GM13977 (cell line): ENCODE results near the gene LMCD1.

ENCODE experiments used
- DNase-seq: peaks from one replicate; pipeline ENCODE4 v3.0.0; 2012; ENCODE audit warnings: low spot score
- in situ Hi-C: fragments of 300-500 bp; cut with MboI; formaldehyde crosslinking; loops from one replicate; pipeline ENCODE4 v1.12.0; 2022; ENCODE audit warnings: low sequenced_read_pairs, low pct_unique_long_range_greater_than_20kb, mixed read lengths, inconsistent platforms; ENCODE audit not compliant: unreplicated experiment
- TF ChIP-seq, protein P1 (sequence below): IDR thresholded peaks from 2 replicates; pipeline ENCODE4 v1.5.1; 2012; ENCODE audit warnings: mild to moderate bottlenecking, control low read depth; ENCODE audit not compliant: insufficient read depth; ENCODE audit errors: extremely low read depth, missing control alignments

The LMCD1 gene

GRCh38 chr3:8567784-8568575 lies 66.4 kb downstream of the LMCD1 start:
- TF ChIP-seq, protein P1, sequence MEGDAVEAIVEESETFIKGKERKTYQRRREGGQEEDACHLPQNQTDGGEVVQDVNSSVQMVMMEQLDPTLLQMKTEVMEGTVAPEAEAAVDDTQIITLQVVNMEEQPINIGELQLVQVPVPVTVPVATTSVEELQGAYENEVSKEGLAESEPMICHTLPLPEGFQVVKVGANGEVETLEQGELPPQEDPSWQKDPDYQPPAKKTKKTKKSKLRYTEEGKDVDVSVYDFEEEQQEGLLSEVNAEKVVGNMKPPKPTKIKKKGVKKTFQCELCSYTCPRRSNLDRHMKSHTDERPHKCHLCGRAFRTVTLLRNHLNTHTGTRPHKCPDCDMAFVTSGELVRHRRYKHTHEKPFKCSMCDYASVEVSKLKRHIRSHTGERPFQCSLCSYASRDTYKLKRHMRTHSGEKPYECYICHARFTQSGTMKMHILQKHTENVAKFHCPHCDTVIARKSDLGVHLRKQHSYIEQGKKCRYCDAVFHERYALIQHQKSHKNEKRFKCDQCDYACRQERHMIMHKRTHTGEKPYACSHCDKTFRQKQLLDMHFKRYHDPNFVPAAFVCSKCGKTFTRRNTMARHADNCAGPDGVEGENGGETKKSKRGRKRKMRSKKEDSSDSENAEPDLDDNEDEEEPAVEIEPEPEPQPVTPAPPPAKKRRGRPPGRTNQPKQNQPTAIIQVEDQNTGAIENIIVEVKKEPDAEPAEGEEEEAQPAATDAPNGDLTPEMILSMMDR = no peak
- in situ Hi-C loops = no loop called here
- DNase-seq = no peak

GRCh38 chr3:8571256-8571655 lies 69.6 kb downstream of the LMCD1 start:
- DNase-seq = no peak
- in situ Hi-C loops = no loop called here
- TF ChIP-seq, protein P1 = no peak

- in situ Hi-C loops = no loop called here
- no peak for DNase-seq
- TF ChIP-seq, protein P1 = no peak
Observed at GRCh38 chr3:8573342-8573926, 71.8 kb downstream of the LMCD1 start.

DNA sequence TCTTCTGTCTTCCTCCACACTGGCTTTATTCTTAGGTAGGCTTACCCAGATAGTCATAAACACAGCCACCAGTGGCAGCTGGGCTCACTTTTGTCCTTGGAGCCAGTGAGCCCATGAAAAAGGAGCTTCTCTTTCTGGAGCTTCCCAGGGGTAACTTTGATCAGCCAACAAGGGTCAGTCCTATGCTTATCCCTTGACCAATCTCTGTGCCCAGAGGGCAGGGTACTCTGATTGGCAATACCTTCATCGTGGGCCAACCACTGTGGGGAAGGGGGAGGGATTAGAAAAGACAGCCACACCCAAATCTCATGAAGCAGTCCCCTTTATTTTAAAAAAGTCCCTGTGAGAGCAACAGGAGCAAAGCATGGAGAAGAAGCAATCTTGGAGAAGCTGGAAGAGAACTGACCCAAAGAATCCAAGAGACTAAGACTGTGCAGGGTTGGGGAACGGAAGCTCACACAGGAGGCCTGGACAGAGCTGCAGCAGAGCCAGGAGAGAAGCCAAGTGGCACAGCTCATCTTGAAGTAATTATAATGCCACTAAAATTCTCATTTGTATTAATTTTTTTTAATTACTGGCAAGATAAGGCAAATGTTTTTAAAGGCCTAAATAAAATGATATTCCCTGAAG lies 72.5 kb downstream of the LMCD1 start:
- in situ Hi-C loops = no loop called here
- TF ChIP-seq, protein P1 = no peak
- DNase-seq = no peak

DNA sequence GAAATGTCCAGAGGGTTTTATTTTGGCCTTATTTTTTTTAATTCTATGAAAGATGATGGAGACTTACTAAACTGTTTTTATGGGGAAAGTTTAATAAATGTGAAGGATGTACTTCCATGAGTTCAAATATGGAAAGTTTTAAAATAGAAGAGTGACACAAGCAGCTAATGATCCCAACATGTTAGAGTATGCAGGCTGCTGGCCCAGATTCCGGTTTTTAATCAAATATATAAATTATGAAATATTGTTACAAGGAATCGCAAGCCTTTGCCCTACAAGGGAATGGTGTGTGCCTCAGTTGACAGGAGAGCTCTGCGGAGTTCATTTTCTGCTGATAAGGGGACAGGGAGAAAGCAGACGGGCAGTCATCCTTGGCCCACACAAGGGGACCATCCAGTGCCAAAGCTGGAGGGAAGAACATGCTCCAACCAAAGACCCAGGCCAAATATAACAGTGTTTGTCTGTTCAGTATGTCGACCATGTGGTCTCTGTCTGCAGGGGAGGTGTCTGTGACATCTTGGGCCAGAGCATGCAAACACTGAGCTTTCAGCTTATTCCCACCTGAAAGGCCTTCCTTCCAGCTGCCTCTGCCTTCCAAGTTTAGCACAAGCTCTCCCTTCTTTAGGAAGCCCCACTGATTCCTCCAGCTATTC lies 73.2 kb downstream of the LMCD1 start:
- TF ChIP-seq, protein P1 = no peak
- no peak for DNase-seq
- in situ Hi-C loops = no loop called here

DNA sequence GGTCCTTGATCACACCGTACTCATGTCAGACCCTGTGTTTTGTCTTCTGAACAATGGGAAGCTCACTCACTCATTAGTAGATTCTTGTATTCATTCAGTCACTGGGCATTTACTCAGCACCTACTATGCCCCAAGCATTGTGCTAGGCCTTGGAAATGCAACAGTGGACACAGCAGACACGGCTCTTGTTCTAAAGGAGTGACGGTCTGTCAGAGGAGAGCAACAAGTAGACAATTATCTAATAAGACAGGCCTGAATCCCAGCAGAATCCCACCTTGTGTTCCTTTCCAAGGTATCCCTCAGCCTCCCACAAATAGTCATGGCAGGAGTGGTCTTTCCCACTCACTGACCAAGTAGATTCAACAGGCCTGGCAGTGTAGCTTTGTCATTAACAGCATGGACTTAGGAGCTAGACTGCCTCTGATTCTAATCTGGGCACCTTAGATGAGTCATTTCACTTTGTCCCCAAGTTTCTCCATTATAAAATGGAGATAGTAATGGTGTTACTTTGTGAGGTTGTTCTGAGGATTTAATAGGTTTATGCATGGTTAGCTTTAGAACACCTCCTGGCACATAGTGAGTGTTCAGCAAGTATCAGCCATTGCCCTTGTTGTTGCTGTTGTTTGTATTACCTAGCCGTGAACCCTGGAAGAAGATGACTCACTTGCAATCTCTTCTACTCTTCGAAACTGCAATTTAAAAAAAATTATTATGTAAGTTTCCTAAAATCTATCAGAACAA lies 73.9 kb downstream of the LMCD1 start:
- DNase-seq = no peak
- TF ChIP-seq, protein P1 = no peak
- in situ Hi-C loops = no loop called here
